Fibroblast of the aortic adventitia (primary cell): Measurements from ENCODE around the gene APOA4. TPM values are rescaled to one million over a fixed set of nuclear protein-coding genes. Genes with fewer than 3 reads are reported as not detected.

Source experiments
- DNase-seq: peaks from one replicate; pipeline ENCODE4 v3.0.0-alpha.2; 2010; ENCODE audit warnings: low read depth
- H3K4me3 ChIP-seq: 2 replicates; pipeline ENCODE4 v1.5.1; 2011; ENCODE audit warnings: low read depth, mild to moderate bottlenecking, control low read depth, low read length, moderate library complexity
- CTCF ChIP-seq: IDR thresholded peaks from 2 replicates; pipeline ENCODE4 v1.5.1; 2011; ENCODE audit warnings: mild to moderate bottlenecking, low read length, control low read depth, inconsistent platforms; ENCODE audit not compliant: insufficient read depth
- total RNA-seq: library from RNA; depleted of rRNA; stranded (reverse); fragments of >200 nt; gene quantifications from 2 replicates; pipeline ENCODE4 v1.2.3, GENCODE V29; 2012; ENCODE audit warnings: low replicate concordance

APOA4 gene
- total RNA-seq, 1 donor, result not detected

- no peak overlapping the region for H3K4me3 ChIP-seq
- DNase-seq, result no peak
- no peak for TF ChIP-seq CTCF
Measured at GRCh38 chr11:116842117-116842516, 19.0 kb upstream of the APOA4 start.

- H3K4me3 ChIP-seq, result no peak overlapping the region
- no peak for TF ChIP-seq CTCF
- DNase-seq, result no peak
Measured at GRCh38 chr11:116840746-116841296, 17.7 kb upstream of the APOA4 start.

- TF ChIP-seq CTCF, result peak; percentile 31
- DNase-seq, result peak; percentile 21
- no peak overlapping the region for H3K4me3 ChIP-seq
Measured at GRCh38 chr11:116840224-116840745, 17.2 kb upstream of the APOA4 start.

- no peak for DNase-seq
- no peak for TF ChIP-seq CTCF
- H3K4me3 ChIP-seq, result no peak overlapping the region
Measured at GRCh38 chr11:116838321-116839084, 15.4 kb upstream of the APOA4 start.

GRCh38 chr11:116837231-116838091 lies 14.4 kb upstream of the APOA4 start, which contains the start of gene APOA1:
Gene APOA1 (minus strand): TSS chr11:116837622. CDS start chr11:116837387, 235 bp downstream.
- peak; percentile 16 for DNase-seq
- no peak for TF ChIP-seq CTCF

GRCh38 chr11:116836632-116836991 lies 13.5 kb upstream of the APOA4 start:
- H3K4me3 ChIP-seq, result no peak overlapping the region
- DNase-seq, result no peak
- TF ChIP-seq CTCF, result no peak

More at GRCh38 chr11:116837231-116838091, 14.4 kb upstream of the APOA4 start, which contains the start of gene APOA1:
- no peak within 1 kb of the TSS for H3K4me3 ChIP-seq
